ENCODE measurements around the gene TBC1D12.

- peak; percentile 58 for TF ChIP-seq POLR2A (IDR thresholded peaks at IDR 0.05; ENCODE audit: low read length)
- TF ChIP-seq GATA1 (IDR thresholded peaks at IDR 0.05; ENCODE audit: low read depth, low read length): no peak
Measured at GRCh38 chr10:94545391-94546048, 143.2 kb downstream of the TBC1D12 start, which contains the start of gene HELLS.
